HG03039 (cell line): Measurements from ENCODE around the gene PRPF39.
"Not testable (repeated sequence)": the region's sequence is repeated elsewhere in the genome, so short reads cannot be mapped to it uniquely, and the experiment has no call there.

Source experiments
- ATAC-seq: cut with Tn5 transposase; IDR thresholded peaks from one replicate; pipeline ENCODE4 v1.9.1; 2021; ENCODE audit warnings: mild to moderate bottlenecking, moderate library complexity; ENCODE audit not compliant: unreplicated experiment

The PRPF39 gene

DNA sequence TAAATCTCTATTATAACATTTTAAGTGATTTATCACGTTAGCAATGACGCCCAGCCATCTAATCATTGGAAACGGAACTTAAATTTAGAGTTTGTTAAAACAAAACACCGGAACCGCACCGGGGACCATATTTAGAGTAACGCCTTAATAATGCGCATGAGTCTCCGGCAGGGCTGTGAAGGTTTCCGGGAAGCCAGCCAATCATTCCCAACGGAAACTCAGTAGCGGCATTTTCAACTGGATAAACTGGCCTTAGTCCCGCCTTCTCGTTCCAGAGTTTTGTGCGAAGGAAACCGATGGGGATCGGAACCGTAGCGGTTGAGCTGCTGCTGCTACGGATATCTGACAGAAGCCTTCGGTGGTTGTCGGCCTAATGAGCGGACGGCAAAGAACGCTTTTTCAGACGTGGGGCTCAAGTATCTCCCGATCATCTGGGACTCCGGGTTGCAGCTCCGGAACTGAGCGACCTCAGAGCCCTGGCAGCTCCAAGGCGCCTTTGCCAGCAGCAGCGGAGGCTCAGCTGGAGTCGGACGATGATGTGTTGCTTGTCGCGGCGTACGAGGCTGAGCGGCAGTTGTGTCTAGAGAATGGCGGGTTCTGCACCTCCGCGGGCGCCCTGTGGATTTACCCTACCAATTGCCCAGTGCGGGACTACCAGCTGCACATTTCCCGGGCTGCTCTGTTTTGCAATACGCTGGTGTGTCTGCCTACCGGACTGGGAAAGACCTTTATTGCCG is 51.9 kb downstream of the PRPF39 start, which contains the start of gene FANCM:
TSS of gene FANCM (plus strand) at position 272 of the 737 bp plus-strand sequence. CDS start at position 374, 102 bp downstream.
- ATAC-seq, result peak; percentile 30

- ATAC-seq, result no peak
These were observed 52.5 kb downstream of the PRPF39 start for GRCh38 chr14:45136399-45136798.

- ATAC-seq, result no peak
These were observed 56.8 kb downstream of the PRPF39 start for GRCh38 chr14:45140661-45141187.

- not testable (repeated sequence) for ATAC-seq
These were observed 58.2 kb downstream of the PRPF39 start for GRCh38 chr14:45142083-45142482.

GRCh38 chr14:45144658-45145057 is 60.7 kb downstream of the PRPF39 start:
- no peak for ATAC-seq

- peak; percentile 75 for ATAC-seq
These were observed 61.3 kb downstream of the PRPF39 start for GRCh38 chr14:45145214-45145613.

DNA sequence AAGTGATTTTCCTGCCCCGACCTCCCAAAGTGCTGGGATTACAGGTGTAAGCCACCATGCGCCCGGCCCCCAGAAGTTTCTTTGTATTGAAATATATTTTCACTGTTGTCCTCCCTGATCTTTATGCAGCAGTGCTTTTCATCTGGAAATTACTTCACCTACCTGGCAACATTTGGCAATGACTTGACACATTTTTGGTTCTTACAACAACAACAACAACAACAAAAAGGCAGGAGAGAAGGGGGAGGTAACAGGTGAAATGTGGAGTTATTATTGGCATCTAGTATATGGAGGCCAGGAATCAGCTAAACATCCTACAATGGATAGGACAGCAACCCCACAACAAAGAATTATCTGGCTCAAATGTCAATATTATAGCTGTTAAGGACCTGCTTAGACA is 65.7 kb downstream of the PRPF39 start:
- ATAC-seq, result no peak

- no peak for ATAC-seq
These were observed 66.5 kb downstream of the PRPF39 start for GRCh38 chr14:45150386-45150890.

DNA sequence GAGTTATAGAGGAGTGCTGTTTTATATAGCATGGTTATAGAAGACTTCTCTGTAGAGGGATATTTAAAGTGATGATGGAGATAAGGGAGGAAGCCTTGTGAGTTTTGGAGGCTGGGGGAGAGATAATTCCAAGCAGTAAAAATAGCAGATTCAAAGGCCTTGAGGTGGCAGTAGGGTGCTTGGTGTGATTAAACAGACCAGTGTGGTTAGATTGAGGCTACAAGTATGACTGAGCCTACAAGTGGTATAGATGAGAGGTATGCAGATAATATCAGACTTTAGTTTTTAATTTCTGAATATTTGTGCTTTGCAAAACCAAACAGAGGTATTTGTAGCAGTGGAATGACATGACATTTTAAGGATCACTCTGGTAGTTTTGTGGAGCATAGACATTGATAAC is 72.2 kb downstream of the PRPF39 start:
- ATAC-seq, result peak; percentile 56
